GM21576 (cell line): ENCODE results near the gene ONECUT3.
"Not testable (repeated sequence)": the region's sequence is repeated elsewhere in the genome, so short reads cannot be mapped to it uniquely, and the experiment has no call there.

Source experiments
- ATAC-seq: cut with Tn5 transposase; IDR thresholded peaks from one replicate; pipeline ENCODE4 v1.9.1; 2021; ENCODE audit warnings: mild to moderate bottlenecking, moderate library complexity; ENCODE audit not compliant: unreplicated experiment

The ONECUT3 gene

DNA sequence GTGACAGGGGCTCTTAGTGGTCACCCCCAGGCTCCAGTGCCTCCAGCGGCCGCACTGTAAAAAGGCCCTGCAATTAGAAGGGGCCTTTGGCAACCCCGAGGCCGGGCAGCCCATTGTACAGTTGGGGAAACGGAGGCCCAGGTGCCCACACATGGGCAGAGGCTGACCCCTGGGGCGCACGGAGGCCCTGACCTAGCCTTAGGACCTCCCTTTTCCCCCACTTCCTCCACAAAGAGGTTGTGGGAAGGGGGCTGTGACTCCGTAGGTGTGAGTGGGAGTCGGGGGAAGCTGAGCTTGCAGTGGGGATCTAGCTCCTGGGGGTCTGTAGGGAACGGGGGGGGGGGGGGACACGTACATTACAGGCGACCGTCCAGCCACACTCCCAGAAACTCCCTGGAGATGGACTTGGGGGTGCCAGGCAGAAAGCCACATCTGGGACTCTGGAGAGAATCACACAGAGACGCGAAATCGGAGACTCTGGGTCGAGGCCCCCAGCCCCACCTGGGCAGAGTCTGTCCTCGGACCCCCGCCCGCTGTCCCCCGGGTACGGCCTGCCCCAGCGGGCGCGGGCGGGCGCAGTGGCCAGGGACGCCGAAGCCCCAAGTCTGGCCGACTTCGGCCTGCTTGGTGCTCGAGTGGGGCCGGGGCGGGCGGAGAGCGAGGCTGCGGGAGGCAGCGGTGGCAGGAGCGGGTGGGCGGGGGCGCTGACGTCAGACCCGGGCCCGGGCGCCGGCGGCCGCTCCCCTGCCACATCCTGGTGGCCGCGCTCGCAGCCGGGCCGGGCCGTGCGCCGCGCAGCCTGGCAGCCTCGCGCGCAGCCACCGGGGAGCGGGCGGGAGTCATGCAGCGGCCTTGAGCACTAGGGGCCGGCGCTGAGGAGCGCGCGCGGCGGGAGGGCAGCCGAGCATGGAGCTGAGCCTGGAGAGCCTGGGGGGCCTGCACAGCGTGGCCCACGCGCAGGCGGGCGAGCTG, at the start of gene ONECUT3:
ONECUT3 (plus strand) TSS at position 750 of the 972 bp plus-strand sequence; CDS start at position 907, 157 bp downstream.
- ATAC-seq, result no peak

DNA sequence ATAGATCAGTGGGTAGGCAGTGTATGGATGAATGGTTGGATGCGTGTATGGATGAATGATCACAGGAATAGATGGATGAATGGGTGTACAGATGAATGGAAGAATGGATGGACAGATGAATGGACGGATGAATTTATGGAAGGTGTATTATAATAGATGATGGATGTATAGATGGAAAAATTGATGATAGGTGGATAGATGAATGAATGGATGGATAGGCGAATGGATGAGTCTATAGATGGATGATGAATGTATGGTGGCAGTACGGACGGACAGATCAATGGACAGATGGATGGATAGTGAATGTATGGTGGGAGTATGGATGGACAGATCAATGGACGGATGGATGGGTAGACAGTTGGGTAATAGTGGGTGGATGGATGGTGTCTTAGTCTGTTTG, 49.0 kb upstream of the ONECUT3 start:
- ATAC-seq, result no peak

DNA sequence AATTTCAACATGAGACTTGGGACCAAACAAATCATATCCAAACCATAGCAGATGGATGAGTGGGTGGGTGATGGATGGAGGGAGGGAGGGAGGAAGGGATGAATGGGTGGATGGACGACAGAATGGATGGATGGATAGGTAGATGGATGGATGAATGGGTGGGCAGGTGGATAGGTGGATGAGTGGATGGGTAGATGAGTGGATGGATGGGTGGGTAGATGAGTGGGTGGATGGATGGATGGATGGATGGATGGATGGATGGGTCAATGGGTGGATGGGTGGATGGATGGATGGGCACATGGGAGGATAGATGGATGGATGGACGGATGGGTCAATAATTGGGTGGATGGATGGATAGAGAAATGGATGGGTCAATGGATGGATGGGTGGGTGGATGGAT, 47.9 kb upstream of the ONECUT3 start:
- ATAC-seq, result no peak

DNA sequence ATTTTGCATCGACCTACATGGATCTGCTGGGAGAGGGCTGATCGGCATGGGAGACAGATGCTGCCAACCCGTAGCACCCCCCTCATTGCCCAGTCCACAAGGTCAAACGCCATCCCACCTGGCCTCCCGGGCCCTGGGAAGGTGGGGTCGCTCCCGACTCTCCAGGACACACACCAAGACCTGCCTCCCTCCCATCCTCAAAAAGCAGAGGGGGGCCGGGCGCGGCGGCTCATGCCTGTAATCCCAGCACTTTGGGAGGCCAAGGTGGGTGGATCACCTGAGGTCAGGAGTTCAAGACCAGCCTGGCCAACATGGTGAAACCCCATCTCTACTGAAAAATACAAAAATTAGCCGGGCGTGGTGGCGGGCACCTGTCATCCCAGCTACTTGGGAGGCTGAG, 46.7 kb upstream of the ONECUT3 start:
- ATAC-seq, result not testable (repeated sequence)

DNA sequence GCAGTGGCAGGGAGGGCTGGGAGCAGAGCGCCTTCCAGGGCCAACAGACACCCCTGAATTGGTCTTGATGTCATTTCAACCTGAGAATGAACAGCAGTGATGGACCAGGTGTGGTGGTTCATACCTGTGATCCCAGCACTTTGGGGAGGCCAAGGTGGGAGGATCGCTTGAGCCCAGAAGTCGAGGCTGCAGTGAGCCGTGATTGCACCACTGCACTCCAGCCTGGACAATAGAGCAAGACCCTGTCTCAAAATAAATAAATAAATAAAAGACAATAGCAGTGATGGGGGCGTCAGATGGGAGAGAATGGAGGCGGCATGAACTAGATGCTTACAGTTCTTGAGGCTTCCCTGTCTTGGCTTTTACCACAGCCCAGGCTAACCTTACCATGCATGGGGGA, 46.1 kb upstream of the ONECUT3 start:
- no peak for ATAC-seq

DNA sequence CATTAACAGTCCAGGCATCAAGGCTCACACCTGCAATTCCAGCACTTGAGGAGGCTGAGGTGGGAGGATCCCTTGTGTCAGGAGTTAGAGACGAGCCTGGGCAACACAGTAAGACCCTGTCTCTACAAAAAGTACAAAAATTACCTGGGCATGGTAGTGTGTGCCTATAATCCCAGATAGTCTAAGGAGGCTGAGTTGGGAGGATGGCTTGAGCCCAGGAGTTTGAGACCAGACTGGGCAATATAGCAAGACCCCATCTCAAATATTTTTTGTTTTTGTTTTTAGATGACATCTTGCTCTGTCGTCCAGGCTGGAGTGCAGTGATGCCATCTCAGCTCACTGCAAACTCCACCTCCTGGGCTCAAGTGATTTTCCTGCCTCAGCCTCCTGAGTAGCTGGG, 40.1 kb upstream of the ONECUT3 start:
- ATAC-seq, result no peak

DNA sequence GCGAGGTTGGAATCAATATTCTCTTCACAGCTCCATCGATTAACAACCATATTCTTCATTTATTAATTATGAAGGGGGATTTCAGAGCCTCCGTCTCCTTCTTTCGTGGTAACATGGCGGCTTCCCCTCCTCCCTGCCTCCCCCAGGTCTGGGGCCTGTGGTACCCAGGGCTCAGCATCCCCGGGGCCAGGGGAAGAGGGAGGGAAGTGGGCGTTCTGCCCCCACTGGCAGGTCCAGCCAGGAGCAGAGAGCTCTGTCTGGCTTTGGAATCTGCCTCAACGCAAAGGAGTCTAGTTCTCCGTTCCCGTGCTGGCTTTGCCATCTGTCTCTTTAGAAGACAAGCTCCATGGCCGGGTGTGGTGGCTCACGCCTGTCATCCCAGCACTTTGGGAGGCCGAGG, 37.8 kb upstream of the ONECUT3 start:
- ATAC-seq, result no peak

DNA sequence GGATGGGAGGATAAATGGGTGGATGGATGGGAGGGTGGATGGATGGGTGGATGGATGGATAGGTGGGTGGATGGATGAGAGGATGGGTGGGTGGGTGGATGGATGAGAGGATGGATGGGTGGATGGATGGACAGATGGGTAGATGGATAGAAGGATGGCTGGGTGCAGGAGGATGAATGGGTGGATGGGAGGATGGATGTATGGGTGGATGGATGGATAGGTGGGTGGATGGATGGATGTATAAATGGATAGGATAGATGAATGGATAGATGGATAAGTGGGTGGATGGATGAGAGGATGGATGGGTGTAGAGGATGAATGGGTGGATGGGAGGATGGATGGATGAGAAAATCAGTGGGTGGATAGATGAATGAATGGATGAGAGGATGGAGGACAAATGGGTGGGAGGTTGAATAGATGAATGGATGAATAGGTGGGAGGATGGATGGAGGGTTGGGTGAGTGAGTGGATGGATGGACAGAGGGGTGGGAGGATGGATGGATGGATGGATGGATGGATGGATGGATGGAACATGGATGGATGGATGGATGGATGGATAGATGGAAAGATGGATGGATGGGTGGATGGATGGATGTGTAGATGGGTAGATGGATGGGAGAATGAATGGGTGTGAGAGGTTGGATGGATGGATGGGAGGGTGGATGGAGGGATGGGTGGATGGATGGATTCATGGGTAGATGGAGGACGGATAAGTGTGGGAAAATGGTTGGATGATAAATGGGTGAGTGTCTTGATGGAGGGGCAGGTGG, 35.9 kb upstream of the ONECUT3 start:
- no peak for ATAC-seq

DNA sequence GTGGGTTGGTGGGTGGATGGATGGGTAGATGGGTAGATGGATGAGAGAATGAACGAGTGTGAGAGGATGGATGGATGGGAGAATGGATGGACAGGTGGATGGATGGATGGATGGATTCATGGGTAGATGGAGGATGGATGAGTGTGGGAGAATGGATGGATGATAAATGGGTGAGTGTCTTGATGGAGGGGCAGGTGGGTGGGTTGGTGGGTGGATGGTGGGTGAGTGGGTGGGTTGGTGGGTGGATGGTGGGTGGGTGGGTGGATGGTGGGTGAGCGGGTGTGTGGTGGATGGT, 35.4 kb upstream of the ONECUT3 start:
- ATAC-seq, result no peak

DNA sequence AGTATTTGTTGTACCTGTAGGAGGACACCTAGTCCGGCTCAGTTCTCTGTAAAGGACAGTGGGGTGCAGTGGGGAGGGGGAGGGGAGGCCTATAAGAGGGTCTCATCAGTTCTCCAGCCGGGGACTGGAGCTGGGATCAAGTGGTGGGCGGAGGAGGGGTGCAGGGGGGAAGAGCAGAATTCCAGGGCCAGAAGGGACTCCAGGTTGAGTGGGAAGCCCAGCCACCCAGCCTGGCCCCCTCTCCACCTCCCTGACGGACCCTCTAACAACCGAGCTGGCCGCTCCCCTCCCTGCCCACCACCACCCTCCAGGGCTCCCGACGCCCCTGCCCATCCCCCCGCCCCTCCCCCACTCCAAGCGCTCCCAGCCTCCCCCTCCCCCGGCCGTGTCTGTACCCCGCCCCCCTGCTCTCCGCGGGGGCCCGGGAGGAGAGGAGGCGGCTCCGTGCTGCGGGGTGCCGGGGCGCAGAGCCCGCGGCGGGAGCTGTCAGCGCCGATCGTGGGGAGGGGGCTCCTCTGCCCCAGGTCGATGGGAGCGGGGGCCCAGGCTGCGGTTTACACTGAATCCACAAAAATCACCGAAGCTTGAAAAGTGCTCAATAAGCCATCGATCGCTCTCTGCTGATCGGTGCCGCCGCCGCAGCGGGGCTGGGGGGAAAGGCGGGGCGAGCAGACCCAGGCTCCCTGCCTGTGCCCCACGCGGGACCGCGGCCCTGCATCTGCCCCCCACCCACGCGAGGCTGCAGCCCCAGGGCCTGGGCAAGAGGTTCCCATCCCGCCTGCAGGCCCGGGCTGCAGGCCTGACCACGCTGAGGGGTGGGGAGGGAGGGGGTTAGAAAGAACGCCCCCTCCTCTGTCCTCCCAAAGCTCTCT, 34.6 kb upstream of the ONECUT3 start:
- ATAC-seq, result no peak

DNA sequence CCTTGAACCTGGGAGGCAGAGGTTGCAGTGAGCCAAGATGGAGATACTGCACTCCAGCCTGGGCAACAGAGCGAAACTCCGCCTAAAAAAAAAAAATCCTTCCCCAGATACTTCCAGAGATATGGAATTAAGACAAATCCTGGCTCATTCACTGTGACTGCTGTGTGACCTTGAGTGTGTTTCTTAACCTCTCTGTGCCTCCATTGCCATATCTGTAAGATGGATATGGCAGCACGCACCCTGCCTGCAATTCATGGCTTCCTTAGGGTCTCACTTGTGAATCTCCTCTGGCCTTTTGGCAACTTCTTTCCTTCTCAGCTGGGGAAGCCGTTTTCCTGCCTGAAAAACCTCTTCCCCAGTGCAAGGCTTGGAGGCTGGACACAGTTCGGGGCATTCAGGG, 33.8 kb upstream of the ONECUT3 start:
- ATAC-seq, result no peak

DNA sequence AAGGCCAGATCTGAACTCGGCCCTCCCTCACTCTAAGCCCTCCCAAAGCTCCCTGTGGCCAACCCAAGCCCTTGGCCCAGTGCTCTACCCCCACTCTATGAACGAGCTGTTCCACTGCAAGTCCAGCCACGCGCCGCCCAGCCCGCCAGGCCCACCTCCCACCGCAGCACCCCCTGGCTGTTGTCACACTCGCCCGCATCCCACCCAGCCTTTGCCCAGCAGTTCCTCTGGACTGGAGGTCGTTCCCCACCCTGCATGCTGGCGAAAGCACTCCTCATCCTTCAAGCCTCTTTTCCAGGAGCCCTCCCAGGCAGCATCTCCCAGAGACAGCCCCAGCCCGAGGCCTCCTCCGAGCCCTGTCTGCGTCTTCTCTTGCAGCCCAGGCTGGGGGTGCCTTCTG, 33.1 kb upstream of the ONECUT3 start:
- no peak for ATAC-seq

DNA sequence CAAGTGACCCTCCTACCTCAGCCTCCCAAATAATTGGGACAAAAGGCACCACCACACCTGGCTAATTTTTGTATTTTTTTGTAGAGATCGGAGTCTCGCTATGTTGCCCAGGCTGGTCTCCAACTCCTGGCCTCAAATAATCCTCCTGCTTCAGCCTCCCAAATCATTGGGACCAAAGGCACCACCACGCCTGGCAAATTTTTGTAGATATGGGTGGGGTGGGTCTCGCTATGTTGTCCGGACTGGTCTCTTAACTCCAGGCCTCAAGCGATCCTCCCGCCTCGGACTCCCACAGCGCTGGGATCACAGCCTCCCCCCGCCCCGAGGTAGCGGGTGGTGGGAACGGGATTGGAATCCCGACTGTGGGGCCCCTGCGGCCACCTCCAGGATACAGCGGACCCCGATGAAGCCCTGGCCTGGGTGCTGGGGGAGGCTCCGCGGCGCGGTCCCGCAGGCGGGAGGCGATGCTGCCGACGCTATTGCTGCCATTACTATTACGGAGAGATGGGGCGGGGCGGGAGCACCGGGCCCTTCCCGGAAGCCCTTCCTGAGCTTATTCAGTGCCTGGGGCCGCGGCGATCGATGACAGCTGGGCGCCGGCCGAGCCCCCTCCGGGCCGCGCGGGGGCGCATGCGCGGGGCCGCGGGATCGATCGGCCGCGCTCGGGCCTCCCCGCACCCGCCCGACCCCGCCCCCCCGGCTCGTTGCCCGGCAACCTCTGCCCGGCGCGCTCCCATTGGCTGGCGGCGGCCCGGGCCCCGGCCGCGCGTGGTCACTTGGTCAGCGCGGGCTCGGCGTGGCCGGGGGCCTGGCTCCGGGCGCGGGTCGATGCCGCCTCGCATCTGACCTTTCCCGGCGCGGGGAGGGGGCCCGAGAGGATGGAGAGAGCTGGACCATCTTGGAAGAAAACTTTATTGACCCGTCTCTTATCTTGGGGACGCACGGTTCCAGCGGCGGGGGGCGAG, 27.9 kb upstream of the ONECUT3 start:
- ATAC-seq, result no peak

DNA sequence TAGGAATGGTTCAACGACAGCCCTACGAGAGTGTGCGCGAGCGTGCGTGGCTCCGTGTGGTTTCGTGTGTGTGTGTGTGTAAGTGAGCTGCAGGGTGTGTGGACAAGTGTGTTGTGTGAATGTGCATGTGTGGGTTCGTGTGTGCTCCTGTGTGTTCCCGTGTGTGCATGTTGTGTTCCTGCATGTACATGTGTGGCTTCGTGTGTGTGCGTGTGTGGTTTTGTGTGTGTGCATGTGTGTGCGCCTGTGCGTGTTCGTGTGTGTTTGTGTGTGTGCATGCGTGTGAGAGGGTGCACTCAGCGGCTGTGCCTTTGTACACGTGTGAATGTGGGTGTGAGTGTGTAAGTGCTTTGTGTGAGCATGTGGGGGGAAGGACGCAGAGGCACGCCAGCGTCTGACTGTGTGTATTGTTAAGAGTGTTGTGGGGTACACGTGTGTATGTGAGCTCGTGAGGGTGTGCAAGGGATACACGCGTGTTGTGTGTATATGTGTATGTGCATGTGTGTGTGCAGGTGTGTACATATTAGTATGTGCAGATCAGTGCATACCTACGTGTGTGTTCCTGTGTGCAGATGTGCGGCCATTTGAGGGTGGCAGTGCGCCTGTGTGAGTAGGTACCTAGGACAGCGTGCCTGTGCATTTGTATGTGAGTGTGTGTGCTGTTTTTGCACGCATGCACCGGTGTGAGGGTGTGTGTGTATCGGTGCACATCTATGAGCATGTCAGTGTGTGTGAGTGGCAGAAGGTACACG, 24.3 kb upstream of the ONECUT3 start:
- no peak for ATAC-seq

DNA sequence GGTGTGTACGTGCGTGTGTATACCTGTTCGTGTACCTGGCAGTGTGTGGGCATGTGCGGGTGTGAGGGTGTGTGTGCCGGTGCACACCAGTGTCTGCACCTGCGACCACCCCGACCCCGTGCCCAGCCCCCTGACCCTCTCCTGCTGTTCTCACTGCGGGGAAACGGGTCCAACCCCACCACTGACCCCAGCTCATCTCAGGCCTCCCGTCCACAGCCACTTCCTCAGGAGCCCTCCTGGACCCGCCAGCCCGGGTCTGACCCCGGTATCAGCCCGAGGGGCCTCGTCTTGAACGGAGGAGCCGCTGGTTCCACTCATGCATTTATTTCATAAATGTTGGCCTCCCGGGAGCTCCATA, 23.8 kb upstream of the ONECUT3 start:
- ATAC-seq, result no peak

DNA sequence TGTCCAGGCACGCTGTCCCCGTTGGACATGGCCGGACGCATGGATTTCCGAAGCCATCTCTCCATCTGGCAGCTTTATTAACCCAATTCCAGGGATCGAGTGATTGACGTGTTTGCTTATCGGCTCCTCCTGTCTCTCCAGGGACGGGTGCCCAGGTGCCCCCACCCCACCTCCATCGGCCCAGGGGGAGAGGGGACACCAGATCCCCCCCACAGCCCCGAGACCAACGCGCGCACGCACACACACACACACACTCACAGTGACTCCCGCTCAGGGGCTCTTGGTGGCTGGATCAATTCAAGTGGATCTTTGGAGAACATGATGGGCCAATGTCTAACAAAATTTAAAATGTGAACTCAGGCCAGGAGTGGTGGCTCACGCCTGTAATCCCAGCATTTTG, 23.1 kb upstream of the ONECUT3 start:
- ATAC-seq, result no peak

DNA sequence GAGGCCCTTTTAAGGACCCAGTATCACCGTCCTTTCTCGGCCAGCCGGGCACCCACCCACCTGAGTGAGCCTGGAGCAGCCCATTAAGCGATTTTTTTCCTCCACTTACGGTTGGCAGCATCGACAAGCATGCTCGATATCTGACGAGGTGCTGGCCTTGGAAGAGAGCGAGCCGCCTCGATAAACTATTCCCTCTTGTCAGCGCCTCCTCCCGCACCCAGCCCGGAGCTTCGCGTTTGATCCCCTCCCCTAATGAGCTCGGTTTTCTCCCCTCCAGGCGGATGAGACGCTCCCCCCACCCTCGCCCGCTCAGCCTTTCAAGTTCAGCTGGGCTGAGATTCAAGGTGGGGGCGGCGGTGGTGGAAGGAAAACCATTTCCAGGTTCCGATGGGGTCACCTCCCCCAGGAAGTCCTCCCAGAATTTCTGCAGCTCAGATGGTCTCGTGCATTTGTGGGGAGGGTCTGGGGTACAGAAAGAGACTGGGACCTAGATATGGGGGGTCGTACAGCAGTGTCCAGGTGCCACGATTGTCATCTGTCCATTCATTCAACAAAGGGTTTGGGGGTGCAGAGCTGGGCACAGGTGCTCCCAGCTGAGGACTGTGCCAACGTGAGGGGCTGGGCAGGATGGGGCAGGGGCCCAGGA, 18.9 kb upstream of the ONECUT3 start:
- no peak for ATAC-seq

DNA sequence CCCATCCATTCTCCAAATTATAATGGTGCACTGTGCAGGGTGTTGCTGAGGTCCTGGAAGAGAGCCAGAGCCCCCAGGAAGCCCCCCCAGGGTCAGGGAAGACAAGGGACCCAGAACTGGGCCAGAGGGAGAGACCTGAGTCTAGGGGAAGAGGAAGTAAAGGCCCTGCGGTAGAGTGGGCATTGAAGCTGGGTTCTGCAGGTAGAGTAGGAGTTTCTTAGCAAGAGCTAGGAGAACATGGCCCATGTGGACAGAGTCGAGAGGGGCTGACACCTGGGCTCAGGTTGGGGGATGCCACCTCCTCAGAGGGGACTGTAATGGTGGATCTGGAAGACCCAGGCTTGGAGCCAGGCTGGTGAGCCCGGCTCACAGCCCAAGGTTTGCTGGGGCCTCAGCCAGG, 17.0 kb upstream of the ONECUT3 start:
- no peak for ATAC-seq

DNA sequence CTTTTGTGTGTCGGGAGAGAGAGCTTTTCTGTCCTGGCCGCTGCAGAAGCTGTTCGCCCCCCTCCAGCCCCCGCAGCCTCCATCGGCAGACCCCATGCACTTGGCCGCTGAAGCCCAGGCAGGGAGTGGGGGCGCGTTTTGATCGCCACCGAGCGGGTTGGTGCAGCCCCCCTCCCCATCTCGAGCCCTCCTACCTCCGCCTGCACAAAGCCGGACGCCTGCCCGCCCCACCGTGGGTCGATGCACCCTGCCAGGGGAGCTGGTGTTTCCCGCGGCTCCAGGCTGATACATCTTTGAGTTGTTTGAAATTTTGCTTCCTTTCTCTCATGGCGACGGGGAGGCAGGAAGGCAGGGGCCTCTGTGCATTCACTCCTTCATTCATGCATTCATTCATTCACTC, 16.4 kb upstream of the ONECUT3 start:
- no peak for ATAC-seq
